GM12875 (cell line): ENCODE measurements around the gene PIERCE2.
"Not testable (repeated sequence)": the region's sequence is repeated elsewhere in the genome, so short reads cannot be mapped to it uniquely, and the experiment has no call there.

ENCODE experiments used
- H3K4me3 ChIP-seq: one replicate; pipeline ENCODE4 v1.5.1; 2011; ENCODE audit warnings: low read depth, low read length, control low read depth
- CTCF ChIP-seq: IDR thresholded peaks from 2 replicates; pipeline ENCODE4 v1.5.1; 2011; ENCODE audit warnings: low read depth, mild to moderate bottlenecking, control low read depth, inconsistent platforms, low read length, moderate library complexity, borderline replicate concordance; ENCODE audit not compliant: insufficient read depth

The PIERCE2 gene

GRCh38 chr15:55379095-55379494 is 29.2 kb upstream of the PIERCE2 start:
- no peak overlapping the region for H3K4me3 ChIP-seq
- no peak for TF ChIP-seq CTCF

GRCh38 chr15:55381595-55381994 is 26.7 kb upstream of the PIERCE2 start:
- TF ChIP-seq CTCF: no peak
- no peak overlapping the region for H3K4me3 ChIP-seq

- no peak for TF ChIP-seq CTCF
- H3K4me3 ChIP-seq: no peak overlapping the region
These were observed 24.6 kb upstream of the PIERCE2 start for GRCh38 chr15:55383687-55384086.

- no peak overlapping the region for H3K4me3 ChIP-seq
- TF ChIP-seq CTCF: no peak
These were observed 21.3 kb upstream of the PIERCE2 start for GRCh38 chr15:55387027-55387426.

GRCh38 chr15:55389264-55389607 is 19.1 kb upstream of the PIERCE2 start:
- H3K4me3 ChIP-seq: no peak overlapping the region
- TF ChIP-seq CTCF: no peak

GRCh38 chr15:55394694-55395093 is 13.6 kb upstream of the PIERCE2 start:
- no peak for TF ChIP-seq CTCF
- no peak overlapping the region for H3K4me3 ChIP-seq

GRCh38 chr15:55398243-55398642 is 10.1 kb upstream of the PIERCE2 start:
- TF ChIP-seq CTCF: no peak
- H3K4me3 ChIP-seq: no peak overlapping the region

- H3K4me3 ChIP-seq: not testable (repeated sequence)
These were observed 8.2 kb upstream of the PIERCE2 start for GRCh38 chr15:55400050-55400449.
